Measurements from ENCODE around the gene BLZF1. TPM values are rescaled to one million over a fixed set of nuclear protein-coding genes. Genes with fewer than 3 reads are reported as not detected.

The BLZF1 gene
- total and polyA plus RNA-seq, 12 donors = 8.4 to 32.5 (median 24.1) TPM

DNA sequence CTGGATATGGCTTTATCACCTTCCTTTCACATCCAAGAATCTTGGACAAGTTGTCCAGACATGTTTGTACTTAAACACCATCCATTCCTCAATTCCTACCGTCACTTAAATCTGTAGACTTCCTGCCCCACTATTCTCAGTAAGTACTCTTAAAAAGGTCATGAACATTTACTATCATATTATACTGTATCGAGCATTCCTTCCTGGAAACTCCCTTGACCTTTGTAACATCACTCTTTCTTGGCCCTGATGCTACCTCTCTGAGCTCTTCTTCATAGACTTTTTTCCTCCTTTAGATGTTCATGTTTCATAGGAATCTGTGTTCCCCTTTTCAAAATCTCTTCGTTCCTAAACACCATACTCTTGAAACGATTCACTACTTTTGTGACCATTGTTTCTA, 15.5 kb downstream of the BLZF1 start:
- TF ChIP-seq, protein P1, sequence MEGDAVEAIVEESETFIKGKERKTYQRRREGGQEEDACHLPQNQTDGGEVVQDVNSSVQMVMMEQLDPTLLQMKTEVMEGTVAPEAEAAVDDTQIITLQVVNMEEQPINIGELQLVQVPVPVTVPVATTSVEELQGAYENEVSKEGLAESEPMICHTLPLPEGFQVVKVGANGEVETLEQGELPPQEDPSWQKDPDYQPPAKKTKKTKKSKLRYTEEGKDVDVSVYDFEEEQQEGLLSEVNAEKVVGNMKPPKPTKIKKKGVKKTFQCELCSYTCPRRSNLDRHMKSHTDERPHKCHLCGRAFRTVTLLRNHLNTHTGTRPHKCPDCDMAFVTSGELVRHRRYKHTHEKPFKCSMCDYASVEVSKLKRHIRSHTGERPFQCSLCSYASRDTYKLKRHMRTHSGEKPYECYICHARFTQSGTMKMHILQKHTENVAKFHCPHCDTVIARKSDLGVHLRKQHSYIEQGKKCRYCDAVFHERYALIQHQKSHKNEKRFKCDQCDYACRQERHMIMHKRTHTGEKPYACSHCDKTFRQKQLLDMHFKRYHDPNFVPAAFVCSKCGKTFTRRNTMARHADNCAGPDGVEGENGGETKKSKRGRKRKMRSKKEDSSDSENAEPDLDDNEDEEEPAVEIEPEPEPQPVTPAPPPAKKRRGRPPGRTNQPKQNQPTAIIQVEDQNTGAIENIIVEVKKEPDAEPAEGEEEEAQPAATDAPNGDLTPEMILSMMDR (IDR thresholded peaks at IDR 0.05) = no peak
- Histone ChIP-seq H3K9me3 (no peaks in the 10 kb centered on the region), H3K36me3 (peaks cover 0 to 100% (median 36%) of the 10 kb centered on the region in 9 donors), H3K4me1 (no peaks in the 10 kb centered on the region), H3K4me3 (no peak overlapping the region), H3K27ac (no peak overlapping the region), H3K27me3 (no peaks in the 10 kb centered on the region)
- intact Hi-C loops (cut with DNase I) = no loop called here
- ATAC-seq = no peak
- DNase-seq = no peak
- 74 to 78% methylated on average over 4 of the region's 4 CpGs for WGBS, 2 donors

DNA sequence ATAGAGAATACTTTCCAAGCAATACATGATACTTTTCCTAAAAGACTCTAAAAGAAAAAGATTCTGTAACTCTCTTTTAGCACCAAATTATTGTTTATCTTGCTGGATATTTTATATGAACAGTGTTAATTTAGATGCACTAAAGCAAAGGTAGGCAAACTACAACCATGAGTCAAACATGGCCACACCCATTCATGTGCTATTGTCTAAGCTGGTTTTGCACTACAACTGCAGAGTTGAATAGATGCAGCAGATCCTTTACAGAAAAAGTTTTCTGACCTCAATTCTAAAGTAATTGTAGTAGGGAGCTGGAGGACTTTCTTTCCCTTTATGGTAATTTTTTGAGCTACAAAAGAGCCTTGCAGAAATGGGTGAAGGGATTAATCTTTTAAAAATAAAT, 19.4 kb downstream of the BLZF1 start:
- H3K36me3 ChIP-seq = peaks cover 0 to 100% (median 49%) of the 10 kb centered on the region in 9 donors
- no peak overlapping the region for H3K27ac ChIP-seq

DNA sequence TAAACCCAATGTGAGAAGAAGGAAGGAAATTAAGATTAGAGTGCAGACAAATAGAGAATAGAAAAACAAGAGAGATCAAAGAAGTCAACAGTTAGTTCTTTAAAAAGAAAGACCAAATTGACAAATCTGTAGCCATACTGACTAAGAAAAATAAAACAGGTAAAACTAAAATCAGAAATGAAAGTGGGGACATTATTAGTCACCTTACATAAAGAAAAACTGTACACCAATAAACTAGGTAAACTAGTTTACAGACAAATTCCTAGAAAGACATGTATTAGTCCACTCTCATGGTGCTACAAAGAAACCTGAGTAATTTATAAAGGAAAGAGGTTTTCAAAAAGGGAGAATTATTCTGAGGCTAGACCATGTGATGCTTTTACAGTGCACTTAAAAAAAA, 22.3 kb downstream of the BLZF1 start:
- ATAC-seq (no peak), DNase-seq (no peak)
- H3K27ac ChIP-seq = no peak overlapping the region
- no peaks in the 10 kb centered on the region for H3K27me3 ChIP-seq
- no peaks in the 10 kb centered on the region for H3K9me3 ChIP-seq
- peaks cover 0 to 100% (median 50%) of the 10 kb centered on the region in 9 donors for H3K36me3 ChIP-seq
- no peak overlapping the region for H3K4me3 ChIP-seq
- intact Hi-C loops (cut with DNase I) = no loop called here
- H3K4me1 ChIP-seq = no peaks in the 10 kb centered on the region
- TF ChIP-seq, protein P1 (IDR thresholded peaks at IDR 0.05) = no peak

More for the DNA sequence above, 19.4 kb downstream of the BLZF1 start:
- H3K9me3 ChIP-seq = no peaks in the 10 kb centered on the region
- no peak overlapping the region for H3K4me3 ChIP-seq
- no peaks in the 10 kb centered on the region for H3K4me1 ChIP-seq
- no peaks in the 10 kb centered on the region for H3K27me3 ChIP-seq
- intact Hi-C loops (cut with DNase I) = no loop called here
- TF ChIP-seq, protein P1 (IDR thresholded peaks at IDR 0.05) = no peak
- DNase-seq = no peak
- ATAC-seq = no peak

DNA sequence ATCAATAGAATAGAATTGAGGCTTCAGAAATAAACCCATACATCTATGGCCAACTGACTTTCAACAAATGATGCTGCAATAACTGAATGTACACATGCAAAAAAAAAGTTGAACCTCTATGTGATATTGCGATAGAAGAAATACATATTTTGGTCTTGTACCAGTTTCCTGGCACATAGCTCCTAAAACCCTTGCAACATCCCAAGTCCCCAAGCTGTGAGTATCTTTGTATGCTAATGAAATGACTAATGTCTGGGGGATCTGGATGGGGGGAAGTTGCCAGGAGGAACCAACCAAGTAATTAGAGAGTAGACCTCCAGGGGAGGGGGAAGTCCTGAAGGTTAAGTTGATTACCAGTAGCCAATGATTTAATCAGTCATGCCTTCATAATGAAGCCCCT, 24.4 kb downstream of the BLZF1 start:
- H3K27ac ChIP-seq = no peak overlapping the region
- peaks cover 0 to 99% (median 39%) of the 10 kb centered on the region in 9 donors for H3K36me3 ChIP-seq
- WGBS, 2 donors = 96 to 100% methylated on average over 1 of the region's 1 CpG
- no peaks in the 10 kb centered on the region for H3K27me3 ChIP-seq
- TF ChIP-seq, protein P1 (IDR thresholded peaks at IDR 0.05) = no peak
- ATAC-seq (no peak), DNase-seq (no peak)
- H3K4me1 ChIP-seq = no peaks in the 10 kb centered on the region
- H3K4me3 ChIP-seq = no peak overlapping the region
- intact Hi-C loops (cut with DNase I) = no loop called here
- no peaks in the 10 kb centered on the region for H3K9me3 ChIP-seq
